ENCODE measurements around the gene TARBP1.
"Not testable (repeated sequence)": the region's sequence is repeated elsewhere in the genome, so short reads cannot be mapped to it uniquely, and the experiment has no call there.

The TARBP1 gene

DNA sequence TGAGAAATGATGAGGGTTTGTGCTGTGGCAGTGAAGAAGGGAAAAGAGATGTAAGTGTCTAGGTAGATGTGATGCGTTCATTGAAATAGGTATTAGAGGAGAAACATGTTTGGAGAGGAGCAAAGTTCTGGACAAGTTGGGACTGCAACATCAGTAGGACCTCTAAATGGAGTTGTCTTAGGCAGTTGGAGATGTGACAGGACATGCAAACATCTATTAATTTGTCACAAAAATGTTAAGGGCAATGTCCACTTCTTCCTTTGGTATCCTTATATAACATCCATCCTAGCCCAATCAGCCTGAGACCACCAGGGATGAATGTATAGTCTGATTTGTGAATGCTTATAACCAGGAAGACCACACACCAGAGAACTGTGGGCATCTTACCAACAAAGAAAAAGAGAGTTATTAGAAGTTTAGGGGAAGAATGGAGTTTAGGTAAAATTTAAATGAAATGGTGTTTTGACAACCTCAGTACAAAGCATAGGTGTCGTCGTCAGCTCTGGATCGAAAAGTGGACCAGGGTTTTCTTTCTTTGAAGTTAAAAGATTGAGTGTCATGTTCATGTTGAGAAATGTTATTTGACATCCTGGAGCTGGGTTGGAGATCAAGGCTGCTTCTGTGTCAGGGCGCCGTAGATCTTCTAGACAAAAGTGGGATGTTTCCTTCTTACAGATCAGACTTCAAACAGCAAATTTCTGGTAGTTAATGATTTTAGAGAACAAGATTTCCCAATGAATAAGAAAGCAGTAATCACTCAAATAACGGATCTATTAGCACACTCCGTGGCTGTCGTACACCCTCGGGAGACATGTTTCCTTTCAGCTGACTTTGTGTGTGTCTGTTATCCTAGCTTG, 97.1 kb downstream of the TARBP1 start:
- DNase-seq = no peak

DNA sequence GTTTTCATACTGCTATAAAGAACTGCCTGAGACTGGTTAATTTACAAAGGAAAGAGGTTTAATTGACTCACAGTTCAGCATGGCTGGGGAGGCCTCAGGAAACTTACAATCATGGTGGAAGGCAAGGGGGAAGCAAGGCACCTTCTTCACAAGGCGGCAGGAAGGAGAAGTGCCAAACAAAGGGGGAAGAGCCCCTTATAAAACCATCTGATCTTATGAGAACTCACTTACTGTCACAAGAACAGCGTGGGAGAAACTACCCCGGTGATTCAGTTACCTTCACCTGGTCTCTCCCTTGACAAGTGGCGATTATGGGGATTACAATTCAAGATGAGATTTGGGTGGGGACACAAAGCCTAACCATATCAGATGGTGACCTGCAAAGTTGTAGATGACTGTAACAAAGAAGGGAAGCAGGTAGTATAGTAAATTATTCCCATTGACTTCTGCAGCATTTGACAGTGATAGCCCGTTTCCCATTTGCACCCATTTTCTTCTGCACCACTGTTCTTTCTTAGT, 99.3 kb downstream of the TARBP1 start:
- not testable (repeated sequence) for DNase-seq

DNA sequence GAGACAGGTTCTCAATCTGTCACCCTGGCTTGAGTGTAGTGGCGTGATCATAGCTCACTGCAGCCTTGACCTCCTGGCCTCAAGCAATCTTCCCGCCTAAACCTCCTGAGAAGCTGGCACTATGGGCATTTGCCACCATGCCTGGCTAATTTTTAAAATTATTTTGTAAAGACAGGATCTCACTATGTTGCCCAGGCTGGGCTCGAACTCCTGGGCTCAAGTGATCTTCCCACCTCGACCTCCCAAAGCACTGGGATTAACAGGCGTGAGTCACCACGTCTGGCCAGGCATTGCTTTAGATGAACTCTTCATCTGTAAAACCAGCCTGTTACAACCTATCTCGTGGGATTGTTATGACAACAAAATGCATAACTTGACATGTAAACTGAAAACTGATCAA, 103.3 kb downstream of the TARBP1 start:
- DNase-seq = no peak

DNA sequence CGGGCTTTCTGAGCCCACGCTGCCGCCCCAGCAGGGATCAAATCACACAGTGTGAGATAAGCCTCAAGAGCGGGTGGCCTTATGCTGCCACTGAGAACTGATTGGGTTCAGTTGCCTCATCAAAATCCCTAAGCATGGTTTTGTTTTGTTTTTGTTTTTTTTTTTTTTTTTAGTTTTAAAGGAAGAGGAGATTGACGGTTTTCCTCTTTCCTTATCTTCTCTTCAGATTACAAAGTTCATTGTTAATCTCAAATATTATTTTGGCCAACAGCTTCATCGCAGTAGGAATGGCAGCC, 105.1 kb downstream of the TARBP1 start:
- no peak for DNase-seq

DNA sequence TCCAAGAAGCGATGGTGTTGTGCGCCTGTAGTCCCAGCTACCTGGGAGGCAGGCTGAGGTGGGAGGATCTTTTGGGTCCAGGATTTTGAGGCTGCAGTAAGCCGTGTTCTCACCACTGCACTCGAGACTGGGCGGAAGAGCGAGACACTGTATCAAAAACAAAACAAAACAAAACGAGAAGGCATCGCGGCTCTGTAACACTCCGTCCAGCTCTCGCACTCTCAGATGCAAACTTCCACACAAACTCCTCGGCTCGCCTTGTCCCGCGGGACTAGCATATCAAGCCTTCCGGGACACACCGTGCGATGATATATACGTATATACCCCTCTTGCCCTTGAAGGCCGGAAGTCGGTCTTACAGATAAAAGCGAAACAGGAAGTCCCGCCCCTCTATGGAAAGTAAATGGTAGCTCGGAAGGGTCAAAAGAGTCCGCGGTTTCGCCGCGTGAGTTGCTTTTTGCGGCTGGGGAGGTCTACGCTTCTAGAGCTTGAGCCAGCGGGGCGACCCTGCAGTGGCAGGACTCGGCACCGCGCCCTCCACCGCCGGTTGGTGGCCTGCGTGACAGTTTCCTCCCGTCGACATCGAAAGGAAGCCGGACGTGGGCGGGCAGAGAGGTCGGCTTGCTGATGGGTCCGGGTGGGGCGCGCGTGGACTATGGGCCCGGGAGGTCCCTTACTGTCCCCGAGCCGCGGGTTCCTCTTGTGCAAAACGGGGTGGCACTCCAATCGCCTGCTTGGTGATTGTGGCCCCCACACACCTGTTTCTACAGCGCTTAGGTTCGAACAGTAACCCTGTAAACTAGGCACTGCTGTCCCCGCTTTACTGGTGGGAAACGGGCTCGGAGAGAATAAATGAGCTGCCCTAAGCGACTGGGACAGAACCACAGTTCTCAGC, 105.7 kb downstream of the TARBP1 start, which contains the start of gene COA6:
TSS of gene COA6 (plus strand) at position 393 of the 895 bp plus-strand sequence. CDS start at position 404, 11 bp downstream.
- peak; percentile 81 for DNase-seq

DNA sequence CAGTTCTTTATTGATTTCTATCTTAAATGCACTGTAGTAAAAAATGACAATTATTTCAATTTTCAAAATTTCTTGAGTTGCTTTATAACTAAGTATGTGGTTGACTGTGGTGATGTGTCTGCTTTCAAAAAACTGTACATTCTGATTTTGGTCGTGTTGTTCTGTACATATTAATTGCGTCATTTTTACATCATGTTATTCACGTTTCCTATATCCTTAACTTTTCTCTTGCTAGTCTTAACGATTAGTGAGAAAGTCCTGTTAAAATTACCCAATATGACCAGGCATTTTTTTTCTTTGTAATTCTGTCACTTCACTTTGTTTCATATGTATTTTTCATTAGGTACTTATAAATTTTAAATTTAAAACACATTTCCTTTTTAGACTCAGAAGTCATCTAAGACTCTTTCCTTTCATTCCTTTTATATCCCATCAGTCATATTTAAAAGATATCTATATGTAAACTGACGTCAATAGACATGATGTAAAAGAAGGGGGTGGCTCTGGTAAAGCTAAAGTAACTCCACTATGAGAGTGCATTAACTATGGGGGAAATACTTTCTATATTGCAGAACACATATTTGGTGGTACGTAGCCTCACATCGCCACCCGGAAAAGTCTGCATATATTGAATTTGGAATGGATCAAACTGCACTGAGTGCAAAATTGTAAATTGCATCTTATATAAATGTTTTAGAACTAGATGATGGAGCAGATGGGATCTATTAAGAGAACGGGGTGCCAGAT, 106.8 kb downstream of the TARBP1 start:
- DNase-seq = no peak

DNA sequence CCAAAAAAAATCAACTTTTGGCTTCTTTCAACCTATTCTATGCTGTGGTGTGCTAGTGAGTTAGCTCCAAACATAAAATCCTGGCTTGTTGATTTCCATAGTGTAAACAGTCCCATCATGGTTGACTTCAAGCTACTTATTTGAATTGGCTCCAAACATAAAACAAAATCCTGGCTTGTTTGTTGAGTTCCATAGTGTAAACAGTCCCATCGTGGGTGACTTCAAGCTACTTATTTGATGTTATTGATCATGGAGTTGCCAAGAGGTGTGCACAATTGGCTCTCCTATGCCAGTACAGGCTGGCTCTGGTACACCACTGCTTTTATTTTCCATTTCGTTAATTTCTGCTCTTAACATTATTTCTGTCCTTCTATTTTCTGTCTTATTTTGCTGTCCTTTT, 107.6 kb downstream of the TARBP1 start:
- no peak for DNase-seq

DNA sequence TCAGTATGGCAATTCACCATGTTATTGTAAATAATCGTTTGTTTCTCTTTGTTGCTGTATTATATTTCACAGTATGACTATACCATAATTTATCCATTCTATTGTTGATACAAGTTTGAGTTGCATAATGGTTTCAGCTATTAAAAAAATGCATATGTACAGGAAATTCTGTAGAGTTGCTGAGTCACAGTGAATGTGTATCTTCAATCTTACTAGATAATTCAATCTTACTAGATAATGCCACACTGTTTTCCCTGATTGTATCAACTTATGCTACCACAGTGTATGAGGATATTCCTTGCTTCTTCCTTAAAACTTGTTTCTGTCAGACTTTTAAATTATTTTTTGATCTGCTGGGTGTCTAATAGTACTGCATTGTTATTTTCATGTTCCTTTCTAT, 109.2 kb downstream of the TARBP1 start:
- DNase-seq = no peak

DNA sequence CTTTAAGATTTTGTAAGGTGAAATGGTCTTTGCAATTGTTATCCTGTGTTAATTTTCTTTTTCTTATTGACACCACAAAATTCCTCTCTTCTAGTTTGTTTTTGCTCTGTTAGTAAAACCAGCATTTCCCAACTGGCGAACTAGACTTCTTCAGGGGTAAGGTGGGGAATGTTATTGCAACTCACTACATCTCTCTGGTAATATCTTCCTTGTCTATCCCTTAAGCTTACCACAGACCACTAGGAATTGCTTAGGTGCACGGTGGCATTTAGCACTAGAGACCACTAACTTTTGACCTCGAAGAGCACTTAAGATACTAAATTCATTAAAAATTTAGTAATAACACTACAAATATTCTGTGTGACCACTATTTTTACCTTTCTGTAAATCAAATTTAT, 109.9 kb downstream of the TARBP1 start:
- DNase-seq = no peak

DNA sequence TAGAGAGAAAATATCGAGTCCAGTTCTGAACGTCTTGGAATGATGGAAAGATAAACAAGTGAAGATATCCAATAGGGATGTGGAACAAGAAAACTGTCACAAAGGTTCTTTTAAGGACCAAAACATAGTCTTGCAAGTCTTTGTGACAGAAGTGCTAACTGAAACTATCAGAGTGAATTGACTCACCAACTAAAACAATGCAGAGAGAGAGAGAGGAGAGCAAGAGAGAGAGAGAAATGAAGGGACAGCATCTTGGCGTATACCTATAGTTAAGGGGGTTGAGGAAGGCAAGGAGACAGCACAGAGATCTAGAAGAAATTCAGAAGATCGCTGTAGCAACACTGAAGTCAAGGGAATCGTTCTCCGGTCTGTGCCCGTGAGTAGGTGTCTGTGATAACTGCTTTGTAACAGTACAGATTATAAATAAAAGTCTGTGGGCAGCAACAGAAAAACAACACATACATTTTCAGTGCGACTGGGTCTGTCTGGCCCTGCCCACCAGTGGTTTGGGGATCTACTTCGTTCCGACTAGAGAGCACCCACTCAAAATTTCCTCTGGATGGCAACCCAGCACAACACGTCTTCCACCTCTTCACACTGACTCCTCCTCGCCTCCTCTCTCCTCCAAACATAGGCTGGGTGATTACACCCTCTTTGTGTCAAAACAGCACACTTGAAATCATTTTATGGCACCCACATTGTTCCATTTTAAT, 110.5 kb downstream of the TARBP1 start:
- DNase-seq = no peak

DNA sequence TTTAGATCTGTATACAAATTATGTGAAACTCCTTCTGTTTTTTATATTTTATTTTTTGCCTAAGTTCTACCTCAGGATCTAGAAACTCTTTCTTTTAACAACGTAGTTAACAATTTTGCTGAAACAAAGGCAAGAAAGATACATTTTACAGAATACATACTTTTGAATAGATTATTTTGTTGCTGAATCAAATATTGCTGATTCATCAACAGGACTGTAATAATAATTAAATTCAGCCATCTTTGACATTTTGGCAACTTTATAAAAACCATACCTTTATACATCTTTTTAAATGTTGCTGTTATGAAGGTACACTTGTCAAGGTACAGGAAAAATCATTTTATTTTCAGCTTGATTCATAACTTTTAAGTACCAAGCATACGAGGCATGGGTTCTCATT, 116.4 kb downstream of the TARBP1 start:
- no peak for DNase-seq

DNA sequence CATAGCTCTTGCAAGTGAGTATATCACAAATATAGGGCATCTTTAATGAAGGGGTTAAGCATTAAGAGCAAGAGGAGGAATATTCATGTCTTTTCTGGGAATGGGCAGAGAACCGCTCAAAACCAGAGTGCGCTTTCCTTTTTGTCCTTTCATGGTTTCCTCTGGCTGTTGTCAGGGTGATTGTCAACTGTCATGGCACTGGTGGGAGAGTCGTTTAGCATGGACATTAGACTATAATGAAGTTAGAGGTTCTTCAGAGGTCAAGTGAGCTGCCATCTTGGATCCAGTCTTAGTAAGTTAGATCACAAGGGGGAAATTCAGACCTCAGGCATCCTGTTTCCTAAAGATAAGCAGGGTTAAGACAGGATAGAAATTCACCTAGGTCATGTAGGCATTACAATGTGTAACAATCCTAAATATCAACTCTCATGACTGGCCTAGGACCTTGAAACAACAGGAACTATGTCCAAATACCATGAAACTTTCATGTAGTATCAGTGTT, 117.8 kb downstream of the TARBP1 start:
- DNase-seq = no peak

DNA sequence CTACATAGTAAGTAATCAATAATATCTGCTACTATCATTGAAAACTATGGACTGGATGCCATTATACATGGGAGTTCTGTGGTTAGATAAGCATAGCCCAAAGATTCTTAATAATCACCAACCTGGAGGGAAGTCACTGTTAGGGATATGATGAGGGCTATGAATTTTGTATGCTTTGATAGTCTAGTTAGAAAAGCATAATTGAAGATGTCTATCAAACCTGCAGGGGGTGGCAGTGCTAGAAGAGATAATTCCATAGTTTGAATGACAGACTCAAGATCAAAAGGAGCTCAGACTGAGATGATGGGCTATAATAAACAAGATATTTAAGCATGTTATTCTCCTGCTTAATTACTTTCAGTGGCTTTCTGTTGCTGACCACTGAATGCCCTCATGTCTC, 121.1 kb downstream of the TARBP1 start:
- no peak for DNase-seq

DNA sequence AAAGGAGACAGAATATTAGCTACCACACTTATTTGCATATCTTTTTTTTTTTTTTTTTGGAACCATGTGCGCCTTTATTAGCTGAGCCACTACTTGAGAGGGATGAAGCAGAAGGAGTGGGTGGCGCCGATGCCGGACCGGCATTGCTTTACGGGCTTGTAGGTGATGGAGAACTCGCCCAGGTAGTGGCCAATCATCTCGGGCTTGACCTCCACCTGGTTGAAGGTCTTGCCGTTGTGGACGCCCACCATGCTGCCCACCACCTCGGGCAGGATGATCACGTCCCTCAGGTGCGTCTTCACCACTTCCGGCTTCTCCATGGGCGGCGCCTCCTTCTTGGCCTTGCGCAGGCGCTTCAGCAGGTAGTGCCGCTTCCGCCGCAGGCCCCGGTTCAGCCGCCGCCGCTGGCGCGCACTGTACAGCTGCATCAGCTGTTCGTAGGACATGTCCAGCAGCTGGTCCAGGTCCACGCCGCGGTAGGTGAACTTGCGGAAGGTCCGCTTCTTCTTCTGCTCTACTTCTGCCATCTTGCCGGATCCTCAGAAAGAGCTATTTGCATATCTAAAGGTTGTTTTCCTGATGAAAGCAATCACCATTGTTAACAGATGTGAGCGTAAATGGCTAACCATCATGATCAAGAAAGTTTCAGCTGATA, 122.2 kb downstream of the TARBP1 start:
- not testable (repeated sequence) for DNase-seq

DNA sequence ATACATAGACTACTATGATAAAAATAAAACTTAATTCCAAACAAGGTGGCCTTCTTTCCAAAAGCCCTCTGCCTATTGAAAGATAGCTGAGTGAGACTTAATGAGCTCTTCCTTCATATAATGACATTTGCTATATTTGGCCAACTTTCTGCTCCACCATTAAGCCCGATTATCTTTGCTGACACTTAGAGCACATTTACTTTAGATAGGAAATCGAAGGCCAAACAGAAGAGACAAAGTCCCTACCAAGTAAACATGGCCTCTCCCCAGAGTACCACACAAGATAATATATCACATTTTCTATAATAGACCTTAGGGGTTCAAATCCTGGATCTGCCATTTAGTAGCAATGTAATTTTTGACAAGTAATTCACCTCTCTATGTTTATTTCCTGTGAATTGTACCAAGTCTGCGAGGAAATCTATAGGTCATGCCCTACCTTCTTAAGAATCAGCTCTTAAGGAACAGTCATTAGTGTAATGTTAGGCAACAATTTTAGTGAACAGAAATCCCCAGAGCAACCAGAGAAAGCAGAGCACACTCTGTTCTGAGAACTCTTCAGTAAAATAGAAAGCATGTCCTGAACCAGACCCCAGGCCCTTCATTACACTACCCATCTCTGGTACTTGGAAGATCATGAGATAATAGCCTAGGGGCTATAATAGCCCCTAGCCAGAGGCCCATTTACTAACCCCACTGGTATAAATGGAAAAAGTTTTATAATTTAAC, 123.0 kb downstream of the TARBP1 start:
- DNase-seq = no peak

DNA sequence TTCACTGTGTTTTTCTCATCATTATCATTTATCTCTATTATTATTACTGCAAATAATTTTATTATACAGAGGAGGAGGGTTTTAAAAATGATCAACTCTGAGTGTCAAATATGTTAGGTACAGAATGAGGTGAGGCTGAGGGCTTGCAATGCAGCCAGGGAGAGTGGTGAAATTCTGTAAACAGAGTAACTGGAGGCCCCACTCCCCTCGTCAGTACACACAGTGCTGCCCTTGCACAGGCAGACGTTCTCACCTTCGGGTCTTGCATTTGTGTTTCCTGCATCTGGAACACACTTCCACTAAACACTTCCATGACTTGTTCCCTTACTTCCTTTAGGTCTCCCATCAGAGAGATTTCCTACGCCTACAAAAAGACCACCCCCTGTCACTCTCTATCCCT, 130.0 kb downstream of the TARBP1 start:
- DNase-seq = no peak

DNA sequence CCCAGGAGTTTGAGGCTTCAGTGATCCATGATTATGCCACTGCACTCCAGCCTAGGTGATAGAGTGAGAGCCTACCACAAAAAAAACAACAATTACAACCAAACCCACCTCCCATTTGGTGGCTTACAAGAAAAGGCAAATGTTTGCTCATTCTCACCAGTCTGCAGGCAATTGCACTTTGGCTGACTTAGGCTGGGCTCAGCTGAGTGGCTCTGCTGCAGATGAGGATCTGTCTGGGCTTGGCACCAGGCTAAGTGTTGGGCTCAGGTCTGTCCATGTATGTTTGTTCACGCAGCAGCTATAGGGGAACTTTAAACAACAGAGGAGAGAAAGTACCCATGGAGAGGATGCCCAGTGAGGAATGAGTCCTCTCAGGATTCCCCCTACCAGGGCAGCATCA, 133.7 kb downstream of the TARBP1 start:
- no peak for DNase-seq

DNA sequence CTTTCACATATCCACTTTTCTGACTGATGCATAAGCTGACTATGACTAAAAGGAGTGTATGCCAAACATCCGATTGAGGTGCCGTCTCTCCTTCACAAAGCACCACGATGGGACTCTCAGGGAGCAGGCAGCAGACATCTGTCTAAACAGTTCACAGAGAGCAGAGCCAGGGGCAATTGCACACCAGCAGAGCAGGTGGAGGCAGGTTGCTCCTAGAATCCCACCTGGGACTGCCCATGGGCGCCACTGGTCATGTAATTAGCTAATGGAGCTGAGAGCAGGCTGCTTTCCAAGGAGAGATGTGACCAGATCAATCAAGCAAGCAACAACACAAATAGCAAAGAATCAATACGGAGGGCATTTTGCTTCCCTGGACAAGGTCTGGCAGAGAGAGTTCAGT, 136.2 kb downstream of the TARBP1 start:
- no peak for DNase-seq
